ENCODE measurements around the gene FRMD4A.

GRCh38 chr10:13794992-13795612 lies 535.6 kb downstream of the FRMD4A start:
- TF ChIP-seq EZH2 (IDR thresholded peaks at IDR 0.05; ENCODE audit: low read length, unreplicated experiment) (no peak), CTCF (conservative IDR thresholded peaks at IDR 0.05; ENCODE audit: low read depth, low read length) (no peak), EZH2phosphoT487 (IDR thresholded peaks at IDR 0.05; ENCODE audit: borderline replicate concordance, low read length) (no peak)
